Brain microvascular endothelial cell (primary cell): Measurements from ENCODE around the gene SPAG7.

Source experiments
- DNase-seq: peaks from one replicate; pipeline ENCODE4 v3.0.0-alpha.2; 2020
- H3K27ac ChIP-seq: fragments of 250-450 bp; sonication (Bioruptor Pico); 2 replicates; pipeline ENCODE4 v1.5.1; 2020; ENCODE audit warnings: mild to moderate bottlenecking, moderate library complexity
- H3K27me3 ChIP-seq: fragments of 250-450 bp; sonication (Bioruptor Pico); replicated peaks from 2 replicates; pipeline ENCODE4 v1.5.1; 2020; ENCODE audit warnings: mild to moderate bottlenecking
- H3K36me3 ChIP-seq: fragments of 250-450 bp; sonication (Bioruptor Pico); replicated peaks from 2 replicates; pipeline ENCODE4 v1.5.1; 2020; ENCODE audit warnings: mild to moderate bottlenecking
- H3K4me3 ChIP-seq: 2 replicates; pipeline ENCODE4 v1.5.1; 2011; ENCODE audit warnings: low read depth, mild to moderate bottlenecking, control low read depth, low read length, moderate library complexity
- CTCF ChIP-seq: IDR thresholded peaks from 2 replicates; pipeline ENCODE4 v1.5.1; 2011; ENCODE audit warnings: low read depth, mild to moderate bottlenecking, moderate library complexity, low read length, control low read depth, inconsistent platforms; ENCODE audit errors: missing control alignments
- in situ Hi-C: cut with HindIII; loops from 2 replicates; pipeline ENCODE4 v1.10.0; 2017; ENCODE audit warnings: low sequenced_read_pairs, low pct_ligation_motif_present

SPAG7 gene

DNA sequence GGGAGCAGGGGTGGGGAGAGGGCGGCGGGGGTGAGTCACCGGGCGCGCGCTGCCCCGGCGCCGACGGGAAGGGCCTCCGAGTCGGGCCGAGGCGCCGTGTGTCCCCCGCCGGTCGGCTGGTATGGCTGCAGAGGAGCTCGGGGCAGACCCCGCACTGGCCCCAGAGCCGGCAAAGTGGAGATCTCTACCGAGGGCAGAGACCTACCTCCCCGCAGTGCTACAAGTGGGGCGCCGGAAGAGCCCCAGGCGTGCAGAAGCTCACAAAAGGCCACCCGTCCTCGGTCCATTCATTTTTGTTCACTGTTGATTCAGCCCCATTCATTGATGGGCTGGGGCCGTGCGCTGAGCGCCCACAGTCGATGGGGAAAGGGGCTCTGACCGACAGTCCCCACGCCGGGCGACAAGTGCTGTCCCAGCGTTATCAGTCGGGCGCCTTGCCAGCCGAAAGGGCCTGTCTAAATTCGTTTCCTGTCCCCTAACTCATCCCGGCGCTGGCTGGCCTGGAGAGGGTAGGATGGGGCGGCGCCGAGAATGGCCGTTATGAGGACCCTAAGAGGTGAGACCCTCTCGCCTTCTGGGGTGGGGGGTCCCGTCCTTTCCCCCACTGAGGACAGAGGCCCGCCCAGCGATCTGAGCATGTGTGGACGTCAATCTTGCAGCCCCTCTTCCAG is 17.4 kb downstream of the SPAG7 start:
- H3K27me3 ChIP-seq: no peaks in the 10 kb centered on the region
- no peak for TF ChIP-seq CTCF
- peak overlapping the region; percentile 48 for H3K4me3 ChIP-seq
- H3K27ac ChIP-seq: peak overlapping the region; percentile 88
- H3K36me3 ChIP-seq: peaks cover 28% of the 10 kb centered on the region
- in situ Hi-C loops: no loop called here
- DNase-seq: no peak

DNA sequence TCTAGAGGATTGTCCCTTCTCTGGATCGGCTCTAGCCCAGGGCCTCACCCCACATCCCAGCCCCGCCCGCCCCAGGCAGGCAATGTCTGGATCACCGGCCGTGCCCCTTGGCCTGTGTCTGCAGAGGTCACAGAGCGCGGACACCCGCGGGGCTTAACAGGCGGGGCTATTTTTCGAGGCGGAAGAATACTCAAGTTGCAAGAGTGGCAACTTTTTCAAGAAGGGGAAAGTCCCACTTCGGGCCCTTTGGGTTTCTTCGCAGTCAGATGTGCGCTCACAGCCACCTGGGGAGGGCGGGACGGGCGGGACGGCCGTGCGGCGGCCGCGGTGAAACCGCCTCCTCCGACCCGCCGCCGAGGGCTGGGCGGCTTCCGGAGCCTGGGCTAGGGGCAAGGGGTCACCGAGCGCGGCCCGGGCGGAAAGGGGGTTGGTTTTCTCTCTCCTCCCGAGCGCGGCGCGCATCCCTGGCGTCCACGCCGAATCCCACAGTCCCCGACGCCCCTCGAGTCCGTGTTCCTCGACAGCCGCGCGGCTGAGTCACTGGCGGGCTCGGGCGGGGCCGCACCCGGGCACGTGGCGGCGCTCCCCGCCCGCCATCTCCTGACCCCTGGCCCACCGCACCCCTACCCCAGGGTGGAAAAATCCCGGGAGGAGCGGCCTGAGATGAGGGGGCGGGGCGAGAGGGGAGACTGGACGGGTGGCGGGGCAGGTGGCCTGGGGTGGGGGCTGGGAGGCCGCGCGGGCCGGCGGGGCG is 18.1 kb downstream of the SPAG7 start:
- no peaks in the 10 kb centered on the region for H3K27me3 ChIP-seq
- no peak for TF ChIP-seq CTCF
- peak overlapping the region; percentile 60 for H3K4me3 ChIP-seq
- DNase-seq: peak; percentile 53
- peak overlapping the region; percentile 88 for H3K27ac ChIP-seq
- in situ Hi-C loops: no loop called here
- peaks cover 35% of the 10 kb centered on the region for H3K36me3 ChIP-seq

DNA sequence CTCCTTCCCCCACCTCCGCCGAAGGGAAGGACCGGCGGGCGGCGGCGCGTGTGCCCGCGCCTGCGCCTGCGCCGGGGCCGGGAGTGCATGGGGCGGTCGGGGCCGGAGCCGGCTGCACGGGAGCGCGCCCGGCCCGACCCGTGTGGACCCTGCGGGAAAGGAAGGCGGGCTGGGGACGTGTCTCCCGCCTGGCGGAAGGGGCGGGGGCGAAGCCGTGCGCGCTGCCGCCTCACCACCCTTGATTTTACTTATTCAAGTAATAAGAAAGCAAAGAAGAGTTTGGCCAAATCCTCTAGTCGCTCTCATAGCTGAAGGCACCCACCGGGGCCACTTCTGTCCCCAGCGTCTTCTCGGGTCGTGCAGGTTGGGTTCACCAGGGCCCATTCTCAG is 18.7 kb downstream of the SPAG7 start:
- in situ Hi-C loops: no loop called here
- TF ChIP-seq CTCF: no peak
- Histone ChIP-seq H3K36me3 (peaks cover 41% of the 10 kb centered on the region), H3K27ac (peak overlapping the region; percentile 88), H3K4me3 (peak overlapping the region; percentile 60), H3K27me3 (no peaks in the 10 kb centered on the region)
- peak; percentile 73 for DNase-seq

DNA sequence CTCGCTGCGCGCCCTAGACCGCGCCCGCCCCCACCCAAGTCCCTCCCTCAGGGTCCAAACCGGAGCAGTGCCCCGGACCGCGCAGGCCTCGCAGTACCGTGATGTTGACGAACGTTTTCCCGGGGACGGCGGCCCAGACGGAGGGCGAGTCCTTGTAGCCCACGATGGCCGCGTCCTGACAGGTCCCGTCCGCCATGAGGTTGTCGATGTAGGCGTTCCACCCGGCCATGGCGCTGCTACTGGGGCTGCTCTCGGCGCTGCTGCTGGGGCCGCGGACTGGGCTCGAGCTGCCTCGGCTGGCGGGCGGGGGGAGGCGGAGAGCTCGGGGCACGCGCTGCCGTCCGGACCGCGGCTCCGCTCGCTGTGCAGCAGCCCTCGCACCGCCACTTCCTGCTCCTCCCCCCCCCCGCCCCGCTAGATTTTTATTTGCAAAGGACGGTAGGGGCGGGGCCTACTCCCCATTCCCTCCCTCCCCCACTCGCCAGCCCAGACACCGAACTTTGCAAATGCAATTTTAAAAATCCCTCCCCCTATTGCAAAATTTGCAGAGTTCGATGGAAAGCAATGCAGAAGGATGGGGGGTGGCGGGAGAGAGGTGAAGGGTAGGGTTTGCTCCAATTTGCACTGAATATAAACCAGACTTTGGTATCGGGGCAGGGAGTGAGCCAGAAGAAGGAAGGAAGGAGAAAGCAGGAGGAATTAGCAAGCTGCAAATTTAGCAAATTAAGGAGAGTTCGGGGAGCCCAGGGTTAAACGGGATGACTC is 19.3 kb downstream of the SPAG7 start, which contains the start of gene PFN1:
PFN1 (minus strand) TSS at position 365 of the 765 bp plus-strand sequence; CDS start at position 229, 136 bp downstream.
- H3K27ac ChIP-seq: peak within 1 kb of the TSS; percentile 88
- H3K4me3 ChIP-seq: peak within 1 kb of the TSS; percentile 99
- no peaks in the 10 kb centered on the region for H3K27me3 ChIP-seq
- no peak for TF ChIP-seq CTCF
- peak; percentile 88 for DNase-seq
- H3K36me3 ChIP-seq: peaks cover 47% of the 10 kb centered on the region
- in situ Hi-C loops: no loop called here

GRCh38 chr17:4947411-4948165 is 20.0 kb downstream of the SPAG7 start:
- no peak for TF ChIP-seq CTCF
- H3K4me3 ChIP-seq: peak overlapping the region; percentile 99
- in situ Hi-C loops: no loop called here
- peak overlapping the region; percentile 88 for H3K27ac ChIP-seq
- peak; percentile 29 for DNase-seq
- H3K36me3 ChIP-seq: peaks cover 55% of the 10 kb centered on the region
- no peaks in the 10 kb centered on the region for H3K27me3 ChIP-seq
